ENCODE data around the gene RECQL5.

RECQL5 gene

DNA sequence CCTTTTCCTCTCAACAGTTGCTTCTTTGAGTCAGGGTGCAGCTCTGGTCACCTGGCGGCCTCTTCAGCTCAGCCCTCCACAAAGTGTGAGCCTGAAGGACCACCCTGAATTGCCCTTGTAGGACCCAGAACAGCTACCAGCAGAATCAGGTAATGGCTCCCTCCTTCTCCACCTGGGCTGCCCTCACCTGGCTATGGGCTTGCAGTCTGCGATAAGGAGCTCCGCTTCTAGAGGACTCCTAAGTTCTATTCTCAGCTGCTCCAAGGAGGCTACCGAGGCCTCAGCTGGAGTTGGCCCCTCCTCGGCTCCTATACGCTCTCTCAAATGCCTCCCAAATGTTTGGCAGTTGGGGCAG, 20.3 kb downstream of the RECQL5 start:
- 0 out of 2 replicates have a peak overlapping the region, but pooled peaks have one; percentile 60 for H2AFZ ChIP-seq (ENCODE audit: low read depth, low read length)
- TF ChIP-seq EZH2phosphoT487 (IDR thresholded peaks at IDR 0.05; ENCODE audit: low read depth), result no peak
- TF ChIP-seq, protein P1, sequence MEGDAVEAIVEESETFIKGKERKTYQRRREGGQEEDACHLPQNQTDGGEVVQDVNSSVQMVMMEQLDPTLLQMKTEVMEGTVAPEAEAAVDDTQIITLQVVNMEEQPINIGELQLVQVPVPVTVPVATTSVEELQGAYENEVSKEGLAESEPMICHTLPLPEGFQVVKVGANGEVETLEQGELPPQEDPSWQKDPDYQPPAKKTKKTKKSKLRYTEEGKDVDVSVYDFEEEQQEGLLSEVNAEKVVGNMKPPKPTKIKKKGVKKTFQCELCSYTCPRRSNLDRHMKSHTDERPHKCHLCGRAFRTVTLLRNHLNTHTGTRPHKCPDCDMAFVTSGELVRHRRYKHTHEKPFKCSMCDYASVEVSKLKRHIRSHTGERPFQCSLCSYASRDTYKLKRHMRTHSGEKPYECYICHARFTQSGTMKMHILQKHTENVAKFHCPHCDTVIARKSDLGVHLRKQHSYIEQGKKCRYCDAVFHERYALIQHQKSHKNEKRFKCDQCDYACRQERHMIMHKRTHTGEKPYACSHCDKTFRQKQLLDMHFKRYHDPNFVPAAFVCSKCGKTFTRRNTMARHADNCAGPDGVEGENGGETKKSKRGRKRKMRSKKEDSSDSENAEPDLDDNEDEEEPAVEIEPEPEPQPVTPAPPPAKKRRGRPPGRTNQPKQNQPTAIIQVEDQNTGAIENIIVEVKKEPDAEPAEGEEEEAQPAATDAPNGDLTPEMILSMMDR (IDR thresholded peaks at IDR 0.05; ENCODE audit: low read depth, low read length), result no peak
- no peaks in the 10 kb centered on the region for H3K9me3 ChIP-seq (ENCODE audit: insufficient read depth, low read length)
- H3K9ac ChIP-seq (ENCODE audit: low read length), result peak overlapping the region; percentile 72
- no peaks in the 10 kb centered on the region for H3K27me3 ChIP-seq (ENCODE audit: low read depth, low read length)
- peak overlapping the region; percentile 76 for H3K27ac ChIP-seq (ENCODE audit: low read length)
- H3K79me2 ChIP-seq (ENCODE audit: low read length), result peaks cover 12% of the 10 kb centered on the region
- H4K20me1 ChIP-seq (ENCODE audit: insufficient read depth, low read length), result no peaks in the 10 kb centered on the region
- peak overlapping the region; percentile 73 for H3K4me3 ChIP-seq (ENCODE audit: low read length)
- peaks cover 51% of the 10 kb centered on the region for H3K36me3 ChIP-seq (replicated peaks; ENCODE audit: low read depth, low read length)
- peaks cover 24% of the 10 kb centered on the region for H3K4me1 ChIP-seq (ENCODE audit: low read length)
- H3K4me2 ChIP-seq (ENCODE audit: low read length), result peak overlapping the region; percentile 81

DNA sequence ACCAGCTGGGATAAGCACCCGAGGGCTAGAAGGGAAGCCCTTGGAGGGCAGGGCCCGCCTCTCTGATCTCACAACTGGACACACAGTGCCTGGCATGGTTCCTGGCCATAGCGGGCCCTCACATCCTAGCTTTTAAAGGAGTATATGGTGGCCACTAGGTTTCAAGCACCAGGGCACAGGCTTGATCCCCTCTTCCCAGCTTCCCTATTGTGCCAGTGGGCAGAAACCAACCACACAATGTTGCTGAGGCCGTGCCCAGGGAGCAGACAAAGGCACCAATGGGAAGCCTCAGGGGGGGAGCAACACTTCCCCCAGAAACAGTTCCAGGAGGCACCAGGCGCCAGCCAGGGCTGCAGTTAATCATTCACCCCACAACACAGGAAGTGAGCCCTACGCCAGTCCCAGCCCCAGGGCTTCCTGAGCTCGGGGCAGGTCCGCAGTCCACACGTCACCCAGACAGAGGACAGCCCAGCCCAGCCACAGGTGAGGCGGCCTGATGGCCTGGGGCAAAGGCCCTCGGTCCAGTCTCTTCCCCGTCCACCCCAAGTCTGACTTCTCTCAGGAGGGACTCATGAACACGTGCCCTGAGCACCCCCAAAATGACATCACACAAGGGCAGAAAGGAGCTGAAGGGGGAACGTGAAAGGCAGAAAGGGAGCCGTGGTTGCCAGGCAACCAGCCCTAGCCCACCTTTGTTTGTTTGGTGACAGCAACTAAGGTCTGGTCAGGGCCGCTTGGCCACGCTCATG, 20.9 kb downstream of the RECQL5 start:
- H3K36me3 ChIP-seq (replicated peaks; ENCODE audit: low read depth, low read length), result peaks cover 53% of the 10 kb centered on the region
- TF ChIP-seq, protein P1 (IDR thresholded peaks at IDR 0.05; ENCODE audit: low read depth, low read length), result 0 out of 2 replicates have a peak, but pooled peaks have one; percentile 9
- no peak for TF ChIP-seq EZH2phosphoT487 (IDR thresholded peaks at IDR 0.05; ENCODE audit: low read depth)
- peak overlapping the region; percentile 60; the same call in 1 of the 2 replicates for H2AFZ ChIP-seq (ENCODE audit: low read depth, low read length)
- H3K27me3 ChIP-seq (ENCODE audit: low read depth, low read length), result no peaks in the 10 kb centered on the region
- H3K4me1 ChIP-seq (ENCODE audit: low read length), result peaks cover 25% of the 10 kb centered on the region
- H3K9me3 ChIP-seq (ENCODE audit: insufficient read depth, low read length), result no peaks in the 10 kb centered on the region
- peak overlapping the region; percentile 72 for H3K9ac ChIP-seq (ENCODE audit: low read length)
- no peaks in the 10 kb centered on the region for H4K20me1 ChIP-seq (ENCODE audit: insufficient read depth, low read length)
- H3K4me2 ChIP-seq (ENCODE audit: low read length), result peak overlapping the region; percentile 81
- H3K27ac ChIP-seq (ENCODE audit: low read length), result peak overlapping the region; percentile 76
- H3K4me3 ChIP-seq (ENCODE audit: low read length), result peak overlapping the region; percentile 73
- H3K79me2 ChIP-seq (ENCODE audit: low read length), result peaks cover 12% of the 10 kb centered on the region

DNA sequence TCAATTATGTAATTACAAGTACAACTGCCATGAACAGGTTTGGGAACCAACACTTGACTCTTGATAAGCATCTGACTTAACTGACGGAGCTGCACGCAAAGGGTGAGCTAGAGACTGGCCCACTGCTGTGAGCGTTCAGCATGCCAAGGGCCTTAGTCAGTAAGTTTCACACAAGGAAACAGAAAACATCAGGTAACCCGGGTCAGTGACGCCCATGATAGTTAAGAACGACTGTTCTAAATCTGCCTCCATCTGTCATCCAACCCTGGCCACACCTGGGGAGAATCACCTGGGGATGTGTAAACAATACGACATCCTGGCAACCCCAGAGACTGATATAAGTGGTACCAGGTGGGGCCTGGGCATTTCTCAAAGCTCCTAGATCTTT, 21.5 kb downstream of the RECQL5 start:
- no peak for TF ChIP-seq EZH2phosphoT487 (IDR thresholded peaks at IDR 0.05; ENCODE audit: low read depth)
- TF ChIP-seq, protein P1 (IDR thresholded peaks at IDR 0.05; ENCODE audit: low read depth, low read length), result no peak
- Histone ChIP-seq H3K27me3 (ENCODE audit: low read depth, low read length) (no peaks in the 10 kb centered on the region), H3K9me3 (ENCODE audit: insufficient read depth, low read length) (no peaks in the 10 kb centered on the region), H3K79me2 (ENCODE audit: low read length) (peaks cover 12% of the 10 kb centered on the region), H3K4me2 (ENCODE audit: low read length) (peak overlapping the region; percentile 81), H2AFZ (ENCODE audit: low read depth, low read length) (no peak overlapping the region), H3K36me3 (replicated peaks; ENCODE audit: low read depth, low read length) (peaks cover 47% of the 10 kb centered on the region), H3K4me1 (ENCODE audit: low read length) (peaks cover 30% of the 10 kb centered on the region), H3K27ac (ENCODE audit: low read length) (peak overlapping the region; percentile 76), H3K4me3 (ENCODE audit: low read length) (peak overlapping the region; percentile 73), H3K9ac (ENCODE audit: low read length) (peak overlapping the region; percentile 72), H4K20me1 (ENCODE audit: insufficient read depth, low read length) (no peaks in the 10 kb centered on the region)

DNA sequence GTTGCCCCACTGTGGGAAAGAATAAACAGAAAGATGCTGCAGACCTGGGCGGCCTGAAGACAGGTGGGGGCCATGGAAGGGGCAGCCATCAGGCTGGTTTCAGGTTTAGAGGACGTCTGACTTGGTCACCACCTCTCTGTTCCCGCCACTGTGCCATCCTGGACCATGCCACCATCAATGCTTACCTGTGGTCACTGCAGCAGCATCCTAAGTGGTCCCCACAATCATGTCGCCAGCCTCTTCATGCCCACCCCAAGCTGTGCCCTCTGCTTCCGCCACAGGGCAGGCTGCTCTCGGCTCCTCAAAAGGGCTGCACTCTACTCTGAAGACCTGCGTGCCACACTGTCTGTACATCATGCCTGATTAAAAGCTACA, 23.3 kb downstream of the RECQL5 start:
- Histone ChIP-seq H3K4me1 (ENCODE audit: low read length) (peaks cover 34% of the 10 kb centered on the region), H3K36me3 (replicated peaks; ENCODE audit: low read depth, low read length) (peaks cover 42% of the 10 kb centered on the region), H3K79me2 (ENCODE audit: low read length) (peaks cover 12% of the 10 kb centered on the region), H3K9ac (ENCODE audit: low read length) (no peak overlapping the region), H3K27me3 (ENCODE audit: low read depth, low read length) (no peaks in the 10 kb centered on the region), H2AFZ (ENCODE audit: low read depth, low read length) (no peak overlapping the region), H4K20me1 (ENCODE audit: insufficient read depth, low read length) (no peaks in the 10 kb centered on the region), H3K4me2 (ENCODE audit: low read length) (no peak overlapping the region), H3K27ac (ENCODE audit: low read length) (no peak overlapping the region), H3K4me3 (ENCODE audit: low read length) (no peak overlapping the region), H3K9me3 (ENCODE audit: insufficient read depth, low read length) (no peaks in the 10 kb centered on the region)
- TF ChIP-seq EZH2phosphoT487 (IDR thresholded peaks at IDR 0.05; ENCODE audit: low read depth), result no peak
